GM18951 (cell line): ENCODE data around the gene QSER1.
"Not testable (repeated sequence)": the region's sequence is repeated elsewhere in the genome, so short reads cannot be mapped to it uniquely, and the experiment has no call there.

ENCODE experiments used
- POLR2A ChIP-seq: IDR thresholded peaks from 4 replicates; pipeline ENCODE4 v1.6.1; 2011; ENCODE audit warnings: mild to moderate bottlenecking; ENCODE audit not compliant: insufficient read length, insufficient read depth; ENCODE audit errors: extremely low read depth
- in situ Hi-C: fragments of 300-500 bp; cut with MboI; formaldehyde crosslinking; loops from one replicate; pipeline ENCODE4 v1.12.0; 2022; ENCODE audit warnings: low sequenced_read_pairs, mixed read lengths, inconsistent platforms; ENCODE audit not compliant: unreplicated experiment

Gene QSER1

DNA sequence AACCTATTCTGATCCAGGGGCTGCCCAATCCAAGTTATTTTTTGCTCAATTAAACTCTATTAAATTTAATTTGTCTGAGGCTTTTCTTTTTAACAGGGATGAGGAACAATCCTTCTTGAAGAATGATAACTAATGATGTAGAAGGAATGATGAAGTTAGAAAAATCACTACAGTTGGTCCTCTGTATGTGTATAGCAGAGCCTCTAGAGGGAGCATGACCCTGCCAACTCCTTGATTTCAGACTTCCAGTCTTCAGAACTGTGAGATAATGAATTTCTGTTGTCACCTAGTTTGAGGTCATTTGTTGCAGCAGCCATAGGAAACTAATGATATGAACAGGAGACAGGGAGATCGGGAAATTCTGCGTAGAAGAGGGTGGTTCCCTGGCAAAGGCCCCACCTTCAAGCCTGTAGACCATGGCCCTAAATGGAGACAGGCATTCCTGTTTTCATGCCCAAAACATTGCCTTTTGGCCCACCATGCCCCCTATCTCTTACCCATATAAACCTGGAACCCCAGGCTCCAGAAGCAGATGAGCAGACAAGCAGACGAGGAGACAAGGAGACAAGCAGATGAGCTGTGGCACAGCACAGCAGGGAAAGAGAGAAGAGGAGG, 7.7 kb upstream of the QSER1 start:
- in situ Hi-C loops: no loop called here

DNA sequence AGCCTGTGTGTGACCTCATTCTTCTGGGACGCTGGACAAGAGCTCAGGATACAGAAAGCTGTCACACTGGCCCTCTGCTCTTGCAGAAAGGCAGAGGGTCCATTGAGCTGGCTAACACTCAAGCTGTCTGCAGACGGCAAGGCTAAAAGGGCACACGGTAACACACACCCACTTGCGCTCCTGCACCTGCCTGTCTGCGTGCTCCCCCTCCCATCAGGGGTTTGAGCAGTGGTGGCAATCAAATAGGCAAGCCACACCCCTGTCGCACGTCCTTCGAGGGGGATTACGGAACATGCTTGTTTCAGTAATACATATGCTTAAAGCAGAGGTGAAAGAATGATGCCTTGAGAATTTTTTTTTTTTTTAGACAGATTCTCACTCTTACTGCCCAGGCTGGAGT, 7.1 kb upstream of the QSER1 start:
- no peak for TF ChIP-seq POLR2A
- in situ Hi-C loops: no loop called here

More for the DNA sequence above, 7.7 kb upstream of the QSER1 start:
- no peak for TF ChIP-seq POLR2A

DNA sequence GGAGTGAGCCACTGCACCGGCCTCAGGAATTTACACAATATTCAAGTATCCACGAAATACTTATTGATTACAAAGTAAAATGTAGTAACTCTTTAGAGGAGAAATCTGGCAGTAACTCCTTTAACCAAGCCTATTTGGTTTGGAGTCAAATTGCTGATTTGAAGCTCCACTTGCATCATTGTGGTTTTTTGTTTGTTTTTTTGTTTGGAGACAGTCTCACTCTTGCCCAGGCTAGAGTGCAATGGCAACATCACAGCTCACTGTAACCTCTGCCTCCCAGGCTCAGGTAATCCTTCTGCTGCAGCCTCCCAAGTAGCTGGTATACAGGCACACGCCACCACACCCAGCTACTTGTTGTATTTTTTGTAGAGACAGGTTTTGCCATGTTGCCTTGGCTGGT, 6.4 kb upstream of the QSER1 start:
- in situ Hi-C loops: no loop called here
- TF ChIP-seq POLR2A: no peak

DNA sequence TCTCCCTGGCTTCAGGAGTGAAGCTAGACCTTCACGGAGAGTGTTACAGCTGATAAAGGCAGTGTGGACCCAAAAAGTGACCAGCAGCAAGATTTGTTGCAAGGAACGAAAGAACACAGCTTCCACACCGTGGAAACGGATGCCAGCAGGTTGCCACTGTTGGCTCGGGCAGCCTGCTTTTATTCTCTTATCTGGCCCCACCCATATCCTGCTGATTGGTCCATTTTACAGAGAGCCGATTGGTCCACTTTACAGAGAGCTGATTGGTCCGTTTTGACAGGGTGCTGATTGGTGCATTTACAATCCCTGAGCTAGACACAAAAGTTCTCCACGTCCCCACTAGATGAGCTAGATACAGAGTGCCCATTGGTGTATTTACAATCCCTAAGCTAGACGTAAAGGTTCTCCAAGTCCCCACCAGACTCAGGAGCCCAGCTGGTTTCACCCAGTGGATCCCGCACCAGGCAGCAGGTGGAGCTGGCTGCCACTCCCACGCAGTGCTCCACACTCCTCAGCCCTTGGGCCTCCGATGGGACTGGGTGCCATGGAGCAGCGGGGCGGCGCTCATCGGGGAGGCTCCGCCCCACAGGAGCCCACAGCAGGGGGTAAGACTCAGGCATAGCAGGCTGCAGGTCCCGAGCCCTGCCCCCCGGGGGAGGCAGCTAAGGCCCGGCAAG, 4.8 kb upstream of the QSER1 start:
- in situ Hi-C loops: not testable (repeated sequence)

DNA sequence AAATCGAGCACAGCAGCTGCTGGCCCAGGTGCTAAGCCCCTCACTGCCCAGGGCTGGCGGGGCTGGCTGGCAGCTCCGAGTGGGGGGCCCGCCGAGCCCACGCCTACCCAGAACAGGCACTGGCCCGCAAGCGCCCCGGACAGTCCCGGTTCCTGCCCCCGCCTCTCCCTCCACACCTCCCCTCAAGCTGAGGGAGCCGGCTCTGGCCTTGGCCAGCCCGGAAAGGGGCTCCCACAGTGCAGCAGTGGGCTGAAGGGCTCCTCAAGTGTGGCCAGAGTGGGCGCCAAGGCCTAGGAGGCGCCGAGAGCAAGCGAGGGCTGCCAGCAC, 4.3 kb upstream of the QSER1 start:
- in situ Hi-C loops: not testable (repeated sequence)

DNA sequence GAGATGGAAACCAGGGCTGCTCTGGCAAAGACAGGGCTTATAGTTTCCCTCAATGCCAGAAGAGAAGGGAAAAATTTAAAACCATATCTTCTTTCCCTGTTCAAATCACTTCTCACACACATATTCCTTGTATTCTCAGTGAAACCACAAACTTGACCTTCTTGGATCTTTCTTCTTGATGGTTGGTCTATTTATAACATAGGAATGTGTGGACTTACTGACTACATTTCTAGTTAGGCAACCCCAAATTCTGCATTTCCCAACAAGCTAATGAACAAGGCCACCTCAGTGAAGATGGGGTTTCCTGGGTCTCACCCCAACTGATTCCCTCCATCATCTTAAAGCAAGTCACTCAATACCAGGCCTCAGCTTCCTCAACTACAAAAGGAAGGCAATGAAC, 3.8 kb upstream of the QSER1 start:
- in situ Hi-C loops: no loop called here
- no peak for TF ChIP-seq POLR2A

DNA sequence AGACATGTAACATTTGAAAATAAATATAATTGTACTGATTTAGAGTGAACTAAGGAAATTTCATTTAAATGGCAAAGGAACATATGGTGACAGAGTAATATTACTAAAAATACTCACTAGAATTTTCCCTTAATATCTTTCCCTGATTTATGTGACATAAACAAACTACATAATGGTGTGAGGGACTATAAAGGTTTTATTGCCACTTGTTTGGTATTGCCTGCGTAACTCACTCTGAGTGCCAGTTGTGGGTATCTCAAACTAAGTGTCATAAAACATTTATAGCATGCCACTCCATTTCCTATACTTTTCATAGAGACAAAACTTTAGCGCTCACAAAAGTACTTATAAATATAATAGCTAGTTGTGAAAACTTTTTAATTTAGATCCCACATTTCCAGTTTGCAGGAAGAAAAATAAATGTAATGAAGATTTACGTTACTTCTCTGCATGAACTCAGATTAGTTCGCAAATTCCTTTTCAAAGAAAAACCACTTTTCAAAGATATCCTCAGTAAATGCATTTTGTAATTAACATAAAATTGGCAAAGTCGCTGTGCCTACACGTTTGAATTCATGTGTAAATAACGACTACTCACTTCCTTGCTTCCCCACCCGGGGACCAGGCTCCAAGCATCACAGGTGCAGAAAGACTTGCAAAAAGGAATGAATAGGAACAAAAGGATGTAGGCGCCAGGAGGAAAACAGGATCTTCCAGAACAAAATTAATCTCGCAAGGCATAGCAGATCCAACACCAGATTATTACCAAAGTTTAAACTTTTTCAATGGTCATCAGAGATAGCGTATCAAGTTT, 1.6 kb upstream of the QSER1 start:
- in situ Hi-C loops: no loop called here
- no peak for TF ChIP-seq POLR2A

DNA sequence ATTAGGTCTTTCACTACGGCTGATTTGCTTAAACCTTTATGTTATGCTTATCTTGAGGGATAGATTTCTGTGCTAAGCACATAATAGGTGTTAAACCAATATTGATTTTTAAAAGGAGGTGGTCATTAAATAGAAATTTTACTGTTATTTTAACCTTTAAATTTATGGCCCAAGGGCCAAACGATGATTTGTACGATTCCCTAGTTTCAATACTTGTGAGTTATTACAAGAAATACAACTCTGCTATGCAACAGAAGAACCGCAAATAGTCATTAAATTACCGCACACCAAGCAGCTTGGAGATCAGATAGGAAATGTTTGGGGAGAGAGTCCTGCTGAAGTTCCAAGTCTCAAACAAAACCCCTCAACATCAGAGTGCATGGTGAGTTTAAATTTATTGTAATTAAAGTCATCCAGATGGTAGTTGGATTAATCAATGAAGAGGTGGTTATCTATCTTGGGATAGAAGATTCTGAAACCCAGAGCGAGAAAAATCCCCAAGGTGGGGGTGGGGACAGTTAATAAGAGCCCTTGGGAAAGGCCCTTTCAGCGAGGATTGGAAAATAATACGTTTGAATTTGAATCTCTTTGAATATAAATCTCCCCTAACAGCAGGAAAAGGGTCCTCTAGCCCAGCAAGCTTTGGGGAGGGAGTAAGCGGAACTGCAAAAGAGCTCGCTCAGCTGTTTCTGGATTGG, 805 bp upstream of the QSER1 start:
- in situ Hi-C loops: no loop called here
- TF ChIP-seq POLR2A: no peak

DNA sequence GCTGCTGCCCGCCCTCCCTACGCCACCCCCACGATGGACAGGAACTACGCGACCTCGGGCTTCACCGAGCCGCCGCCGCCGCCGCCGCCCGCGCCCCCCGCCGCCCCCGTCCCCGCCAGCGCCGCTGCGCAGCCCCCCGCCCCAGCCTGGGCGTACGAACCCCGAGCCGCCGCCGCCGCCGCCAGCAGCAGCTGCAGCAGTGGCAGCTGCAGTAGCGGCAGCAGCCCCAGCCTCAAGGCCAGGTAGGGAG, 407 bp downstream of the QSER1 start:
- no peak for TF ChIP-seq POLR2A
- in situ Hi-C loops: no loop called here

DNA sequence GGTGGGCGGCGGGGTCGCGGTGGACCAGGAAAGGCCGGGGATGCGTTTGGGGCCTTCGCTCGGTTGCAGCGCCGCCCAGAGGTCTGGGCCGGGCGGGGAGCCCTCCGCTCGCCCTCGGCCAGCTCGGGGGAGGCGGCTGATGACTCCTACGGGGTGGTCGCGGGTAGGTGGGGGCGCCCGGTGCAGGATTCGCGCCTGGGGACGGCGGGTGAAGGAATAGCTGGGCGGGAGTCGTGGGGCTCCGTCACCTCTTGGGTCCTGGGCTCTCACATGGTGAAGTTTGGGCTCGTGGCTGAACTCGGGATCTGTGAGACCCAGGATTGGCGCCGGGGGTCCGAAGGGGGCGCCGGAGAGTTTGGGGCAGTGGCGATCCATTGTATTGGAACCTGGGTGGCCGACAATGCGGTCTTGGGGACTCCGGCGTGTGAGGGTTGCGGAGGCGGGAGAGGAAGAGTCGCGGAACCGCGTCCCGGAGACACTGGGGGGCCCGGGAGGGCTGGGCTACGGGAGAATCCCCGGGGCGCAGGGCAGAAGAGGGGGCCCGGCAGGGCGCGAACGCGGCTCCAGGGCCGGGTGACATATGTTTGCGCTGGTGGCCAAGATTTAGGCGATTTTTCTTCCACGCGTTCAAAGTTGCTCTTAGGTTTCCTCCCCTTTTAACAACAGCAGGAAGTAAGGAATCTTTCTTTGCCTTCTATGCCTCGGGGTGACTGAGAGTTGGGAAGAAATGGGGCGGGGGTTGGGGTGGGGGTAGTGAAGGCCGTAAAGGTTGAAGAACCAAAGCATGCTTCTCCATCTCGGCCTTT, 935 bp downstream of the QSER1 start:
- no peak for TF ChIP-seq POLR2A
- in situ Hi-C loops: no loop called here

DNA sequence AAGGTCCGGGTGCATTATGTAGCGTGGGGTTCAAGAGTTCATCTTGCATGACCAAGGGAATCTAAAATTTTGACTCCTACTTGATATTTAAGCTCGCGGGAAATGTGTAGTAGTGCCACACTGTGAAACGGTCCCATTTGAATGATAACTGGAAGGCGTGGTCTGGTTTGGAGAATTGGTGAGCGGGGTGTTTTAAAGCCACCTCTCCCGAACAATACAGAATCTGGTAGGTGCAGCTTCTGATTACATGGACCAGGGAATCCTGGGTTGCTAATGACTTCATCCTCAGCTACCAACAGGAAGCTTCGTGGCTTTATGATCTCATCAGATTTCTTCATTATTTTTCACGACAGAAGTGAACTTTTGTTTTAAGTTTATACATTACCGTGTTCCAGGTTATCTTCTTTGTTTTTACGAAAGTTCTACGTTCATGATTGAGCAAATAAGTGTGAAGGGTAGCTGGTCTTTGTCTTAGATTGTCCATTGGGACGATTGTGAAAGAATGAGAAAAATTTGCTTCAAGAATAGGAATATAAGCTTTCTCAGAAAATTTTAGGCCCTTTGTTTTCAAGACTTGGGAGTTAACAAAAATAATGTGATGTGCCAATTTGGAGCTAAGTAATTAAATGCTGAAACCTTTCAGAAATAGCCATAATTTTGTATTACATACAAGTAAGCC, 1.7 kb downstream of the QSER1 start:
- in situ Hi-C loops: no loop called here

DNA sequence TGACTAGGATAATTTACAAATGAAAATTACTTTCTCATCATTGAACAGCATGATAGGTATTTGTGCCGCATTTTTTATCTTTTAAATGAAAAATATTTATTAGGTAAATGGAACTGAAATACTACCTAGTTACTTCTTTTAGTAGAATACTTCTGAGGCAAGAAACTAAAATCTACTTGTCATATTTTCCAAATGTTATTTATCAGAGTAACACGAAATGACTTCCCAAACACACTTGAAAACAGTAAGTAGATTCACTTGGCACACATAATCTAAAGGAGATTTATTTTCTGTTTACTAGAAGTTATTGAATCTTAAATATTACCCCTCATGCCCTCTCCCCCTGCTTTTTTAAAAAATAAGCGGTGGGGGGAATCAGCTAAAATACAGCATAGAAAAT, 2.3 kb downstream of the QSER1 start:
- in situ Hi-C loops: no loop called here

More for the DNA sequence above, 1.7 kb downstream of the QSER1 start:
- no peak for TF ChIP-seq POLR2A

DNA sequence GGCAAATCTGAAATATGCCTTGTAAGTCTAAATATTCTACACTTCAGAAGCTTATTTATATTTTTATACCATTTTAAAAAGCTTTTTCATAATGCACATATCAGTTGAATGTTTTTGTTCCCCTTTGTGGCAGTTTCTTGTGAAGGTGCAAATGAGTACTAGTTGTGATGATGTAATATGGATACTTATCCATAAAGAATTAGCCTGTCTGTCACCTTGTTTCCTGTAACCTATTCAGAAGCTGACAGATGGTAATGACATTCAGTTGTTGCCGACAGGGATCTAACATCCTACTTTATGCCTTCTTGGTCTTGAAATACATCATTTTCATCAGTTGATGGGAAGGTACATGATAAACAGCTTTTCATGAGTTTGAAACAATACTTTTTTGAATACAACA, 2.9 kb downstream of the QSER1 start:
- in situ Hi-C loops: no loop called here
- no peak for TF ChIP-seq POLR2A

More for the DNA sequence above, 2.3 kb downstream of the QSER1 start:
- TF ChIP-seq POLR2A: no peak
